ENCODE measurements around the gene ATP8B2.
A peak's percentile ranks its signal among the peaks of the same experiment; 100 is the strongest.
"Not testable (repeated sequence)": the region's sequence is repeated elsewhere in the genome, so short reads cannot be mapped to it uniquely, and the experiment has no call there.

ATP8B2 gene

DNA sequence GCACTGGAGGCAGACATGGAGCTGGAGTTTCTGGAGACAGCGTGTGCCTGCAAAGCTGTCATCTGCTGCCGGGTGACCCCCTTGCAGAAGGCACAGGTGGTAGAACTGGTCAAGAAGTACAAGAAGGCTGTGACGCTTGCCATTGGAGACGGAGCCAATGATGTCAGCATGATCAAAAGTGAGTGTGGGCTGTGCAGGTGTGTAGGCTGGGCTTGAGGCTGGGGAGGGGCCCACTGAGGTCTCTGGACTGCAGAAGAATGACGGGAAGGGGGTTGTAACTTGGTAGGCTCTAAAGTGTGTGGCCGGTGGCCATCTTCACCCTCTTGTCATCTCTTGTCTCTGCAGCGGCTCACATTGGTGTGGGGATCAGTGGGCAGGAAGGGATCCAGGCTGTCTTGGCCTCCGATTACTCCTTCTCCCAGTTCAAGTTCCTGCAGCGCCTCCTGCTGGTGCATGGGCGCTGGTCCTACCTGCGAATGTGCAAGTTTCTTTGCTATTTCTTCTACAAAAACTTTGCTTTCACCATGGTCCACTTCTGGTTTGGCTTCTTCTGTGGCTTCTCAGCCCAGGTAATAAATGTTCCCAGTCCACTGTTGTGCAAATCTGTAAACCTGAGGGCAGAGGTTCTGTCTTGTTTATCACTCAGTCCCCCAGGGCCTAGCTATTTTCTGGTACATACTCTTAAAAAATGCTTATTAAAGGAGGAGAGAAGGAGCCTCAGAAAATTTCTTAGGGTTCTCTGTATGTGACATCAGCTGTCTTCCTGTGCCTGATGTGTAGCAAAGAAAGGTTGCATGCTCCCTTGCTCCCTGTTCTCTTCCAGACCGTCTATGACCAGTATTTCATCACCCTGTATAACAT, 19.9 kb downstream of the ATP8B2 start:
- DNase-seq (ENCODE audit: low read depth in 2 of 2): no peak

GRCh38 chr1:154346276-154346917, 21.1 kb downstream of the ATP8B2 start:
- no peak for DNase-seq (ENCODE audit: low read depth in 2 of 2)

DNA sequence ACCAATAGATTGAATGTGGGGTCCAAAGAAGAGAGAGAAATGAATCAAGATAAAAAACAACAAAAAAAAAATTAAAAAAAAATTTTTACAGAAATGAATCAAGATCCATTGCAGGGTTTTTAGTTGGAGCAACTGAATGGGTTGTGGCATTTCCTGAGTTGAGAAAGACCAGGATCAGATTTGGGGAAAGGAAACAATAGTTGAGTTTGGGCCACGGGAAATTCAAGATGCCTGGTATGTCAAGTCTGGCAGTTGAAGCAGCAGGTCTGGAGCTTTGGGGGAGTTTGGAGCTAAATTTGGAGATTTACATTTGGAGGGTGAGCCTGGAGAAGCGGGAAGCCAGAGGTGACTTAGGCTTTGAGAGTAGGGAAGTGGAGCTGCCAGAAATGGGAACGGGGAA, 22.6 kb downstream of the ATP8B2 start:
- DNase-seq (ENCODE audit: low read depth in 2 of 2): no peak

DNA sequence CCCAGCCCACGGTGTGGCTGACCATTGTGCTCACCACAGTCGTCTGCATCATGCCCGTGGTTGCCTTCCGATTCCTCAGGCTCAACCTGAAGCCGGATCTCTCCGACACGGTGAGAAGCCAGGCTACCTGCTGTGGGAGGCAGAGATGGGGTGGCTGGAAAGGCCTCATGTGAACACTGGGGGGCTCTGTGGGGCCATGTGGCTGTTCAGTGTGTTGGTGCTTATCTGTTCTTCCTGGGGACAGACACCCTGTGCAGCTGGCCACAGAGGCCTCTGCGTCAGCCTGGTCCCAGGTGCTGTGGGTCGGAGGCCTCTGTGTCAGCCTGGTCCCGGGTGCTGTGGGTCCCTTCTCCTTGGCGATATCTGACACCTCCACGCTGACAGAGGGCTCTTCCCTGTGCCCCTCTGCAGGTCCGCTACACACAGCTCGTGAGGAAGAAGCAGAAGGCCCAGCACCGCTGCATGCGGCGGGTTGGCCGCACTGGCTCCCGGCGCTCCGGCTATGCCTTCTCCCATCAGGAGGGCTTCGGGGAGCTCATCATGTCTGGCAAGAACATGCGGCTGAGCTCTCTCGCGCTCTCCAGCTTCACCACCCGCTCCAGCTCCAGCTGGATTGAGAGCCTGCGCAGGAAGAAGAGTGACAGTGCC, 23.2 kb downstream of the ATP8B2 start:
- DNase-seq (ENCODE audit: low read depth in 2 of 2): no peak

DNA sequence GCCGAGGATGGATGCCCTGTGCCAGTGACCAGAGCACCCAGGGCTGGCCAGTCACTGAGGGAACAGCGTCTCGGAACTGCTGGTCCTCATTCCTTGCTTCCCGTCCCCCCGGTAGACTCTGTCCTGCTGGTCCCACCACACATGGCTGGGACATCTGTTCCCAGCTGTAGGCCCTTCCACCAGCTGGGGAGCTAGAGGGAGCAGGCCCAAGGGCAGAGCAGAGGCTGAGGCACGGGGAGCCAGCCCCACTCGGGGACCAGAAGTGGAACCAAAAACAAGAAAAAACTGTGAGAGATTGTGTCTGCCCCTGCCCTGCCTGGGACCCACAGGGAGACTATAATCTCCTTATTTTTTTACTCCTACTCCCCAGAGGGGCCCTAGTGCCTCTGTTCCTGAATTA, 23.8 kb downstream of the ATP8B2 start:
- no peak for DNase-seq (ENCODE audit: low read depth in 2 of 2)

- no peak for DNase-seq (ENCODE audit: low read depth in 2 of 2)
Measured at GRCh38 chr1:154350383-154350782, 25.1 kb downstream of the ATP8B2 start.

- no peak for DNase-seq (ENCODE audit: low read depth in 2 of 2)
Measured at GRCh38 chr1:154351363-154352068, 26.2 kb downstream of the ATP8B2 start.

DNA sequence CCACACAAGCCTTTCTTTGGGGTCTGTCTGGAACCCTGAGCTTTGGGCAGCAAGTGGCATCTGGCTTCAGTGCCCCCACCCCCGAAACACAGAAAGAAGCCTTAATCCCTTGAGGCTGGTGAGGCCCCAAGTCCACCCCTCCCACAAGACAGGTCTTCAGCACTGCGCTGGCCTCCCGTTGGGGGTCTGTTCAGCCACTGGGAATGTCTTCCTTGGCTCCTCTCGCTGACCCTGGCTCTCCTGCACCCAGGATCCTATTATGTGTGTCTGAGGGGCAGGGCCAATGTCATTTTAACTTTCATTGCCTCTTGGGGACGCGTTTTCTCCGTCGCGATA, 26.9 kb downstream of the ATP8B2 start:
- no peak for DNase-seq (ENCODE audit: low read depth in 2 of 2)

DNA sequence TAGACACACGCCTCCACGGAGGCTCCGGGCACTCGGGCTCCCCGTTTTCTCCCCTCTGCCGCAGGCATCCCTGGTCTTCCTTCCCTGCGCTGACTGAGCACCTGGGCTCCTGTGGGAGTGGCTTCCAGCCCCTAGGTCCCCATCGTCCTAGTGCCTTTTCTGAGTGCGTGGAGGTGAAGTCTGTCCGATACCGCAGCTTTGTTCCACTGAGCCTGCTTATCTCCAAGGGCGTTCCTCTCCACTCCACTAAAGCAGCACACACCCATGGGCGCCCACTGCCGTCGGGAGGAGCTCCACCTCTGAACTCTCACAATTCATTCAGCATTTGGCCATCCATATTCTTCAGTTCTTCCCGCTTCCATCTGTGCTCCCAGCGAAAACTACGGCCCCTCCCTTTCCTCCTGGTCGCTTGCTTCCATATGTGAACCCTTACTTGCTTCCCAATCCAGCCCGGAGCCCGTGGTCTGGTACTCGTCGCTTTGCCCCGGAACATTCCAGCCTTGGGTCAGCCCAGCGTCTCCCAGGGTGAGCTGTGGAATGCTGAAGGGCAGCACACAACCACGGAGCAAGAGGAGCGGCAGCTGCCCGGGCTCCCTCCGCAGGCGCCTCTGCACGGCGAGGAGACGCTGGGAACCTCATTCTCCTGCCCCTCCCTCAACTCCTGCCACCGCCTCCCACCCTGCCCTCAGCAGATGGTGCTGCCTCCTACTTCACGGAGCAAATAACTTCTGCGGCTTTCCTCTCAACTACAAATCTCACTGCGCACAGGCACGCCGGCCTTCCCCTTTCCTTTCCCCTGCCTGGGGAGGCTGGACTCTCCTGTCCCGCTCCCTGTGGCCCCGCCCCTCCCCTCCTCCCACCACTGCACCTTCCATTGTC, 27.5 kb downstream of the ATP8B2 start:
- peak in 1 of 2 donors; percentile 34 for DNase-seq (ENCODE audit: low read depth in 2 of 2)

- DNase-seq (ENCODE audit: low read depth in 2 of 2): no peak
Measured at GRCh38 chr1:154353460-154353904, 28.2 kb downstream of the ATP8B2 start.

DNA sequence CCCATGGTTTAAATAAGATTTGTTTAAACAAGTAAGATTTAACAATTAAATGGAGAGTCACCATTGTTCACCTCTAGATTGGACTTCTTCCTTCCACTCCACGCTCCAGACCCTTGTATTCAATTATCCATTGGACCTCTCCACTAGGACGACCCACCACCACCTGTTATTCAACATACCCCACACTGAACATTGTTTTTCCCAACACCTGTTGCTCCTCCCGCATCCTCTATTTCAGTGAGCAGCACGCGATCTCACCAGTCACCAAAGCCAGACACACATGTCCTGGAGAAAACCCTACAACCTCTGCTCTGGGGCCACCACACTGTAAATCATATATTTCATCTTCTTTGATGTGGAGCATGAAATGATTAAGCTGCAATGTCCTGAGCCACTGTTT, 28.6 kb downstream of the ATP8B2 start:
- DNase-seq (ENCODE audit: low read depth in 2 of 2): no peak

DNA sequence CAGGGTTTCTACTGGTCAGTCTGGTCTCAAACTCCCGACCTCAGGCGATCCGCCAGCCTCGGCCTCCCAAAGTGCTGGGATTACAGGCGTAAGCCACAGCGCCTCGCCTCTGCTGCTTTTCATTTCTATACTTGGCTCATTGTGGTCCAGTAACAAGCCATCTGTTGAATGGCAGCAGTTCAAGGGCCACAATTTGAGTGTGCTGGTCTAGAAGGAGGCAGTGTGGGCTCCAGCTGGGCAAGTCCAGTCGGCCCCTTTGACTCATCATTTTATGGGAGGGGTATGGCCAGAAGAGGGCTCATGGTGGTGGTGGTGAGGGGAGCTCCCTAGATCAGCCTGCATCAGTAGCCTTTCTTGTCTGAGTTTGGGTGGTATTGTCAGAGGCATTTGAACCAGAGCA, 33.2 kb downstream of the ATP8B2 start:
- DNase-seq (ENCODE audit: low read depth in 2 of 2): no peak

DNA sequence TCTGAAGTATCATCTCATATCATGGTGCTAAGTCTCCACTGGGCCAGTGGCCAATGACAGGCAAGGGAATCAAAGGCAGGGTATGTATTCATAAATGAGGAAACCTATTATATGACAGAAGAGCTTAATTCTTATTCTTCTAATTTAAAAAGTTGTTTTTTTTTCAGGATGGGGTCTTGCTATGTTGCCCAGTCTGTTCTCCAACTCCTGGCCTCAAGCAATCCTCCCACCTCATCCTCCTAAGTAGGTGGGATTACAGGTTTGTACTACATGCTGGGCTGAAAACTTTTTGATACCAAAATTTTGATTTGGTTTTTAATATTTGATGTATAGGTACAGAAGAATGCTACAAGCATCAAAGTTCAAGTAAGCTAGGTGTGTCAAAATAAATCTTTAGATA, 35.0 kb downstream of the ATP8B2 start:
- no peak for DNase-seq (ENCODE audit: low read depth in 2 of 2)

DNA sequence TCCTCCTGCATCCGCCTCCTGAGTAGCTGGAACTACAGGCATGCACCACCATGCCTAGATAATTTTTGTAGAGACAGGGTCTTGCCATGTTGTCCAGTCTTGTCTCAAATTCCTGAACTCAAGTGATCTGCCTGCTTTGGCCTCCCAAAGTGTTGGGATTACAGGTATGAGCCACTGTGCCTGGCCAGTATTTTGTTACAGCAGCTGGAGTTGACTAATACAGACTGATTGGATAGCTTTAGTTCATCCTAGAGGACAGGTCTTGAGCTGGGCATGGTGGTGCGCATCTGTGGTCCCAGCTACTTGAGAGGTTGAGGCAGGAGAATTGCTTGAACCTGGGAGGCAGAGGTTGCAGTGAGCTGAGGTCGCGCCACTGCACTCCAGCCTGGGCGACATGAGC, 35.6 kb downstream of the ATP8B2 start:
- DNase-seq (ENCODE audit: low read depth in 2 of 2): not testable (repeated sequence)

DNA sequence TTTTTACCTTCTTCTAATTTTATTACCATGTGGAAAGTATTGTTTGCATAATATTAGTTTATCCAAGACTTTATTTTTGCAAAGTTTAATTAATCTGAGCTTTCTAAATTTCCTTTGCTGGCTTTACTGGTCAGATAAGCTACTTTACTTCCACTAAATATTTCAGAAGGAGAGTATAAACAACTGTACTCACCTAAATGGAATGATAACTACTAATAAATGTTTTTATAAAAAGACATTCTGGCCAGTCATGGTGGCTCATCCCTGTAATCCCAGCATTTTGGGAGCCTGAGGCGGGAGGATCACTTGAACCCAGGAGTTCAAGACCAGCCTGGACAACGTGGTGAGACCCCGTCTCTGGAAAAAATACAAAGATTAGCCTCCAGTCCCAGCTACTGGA, 36.0 kb downstream of the ATP8B2 start:
- DNase-seq (ENCODE audit: low read depth in 2 of 2): no peak

- no peak for DNase-seq (ENCODE audit: low read depth in 2 of 2)
Measured at GRCh38 chr1:154371436-154371835, 46.1 kb downstream of the ATP8B2 start.

DNA sequence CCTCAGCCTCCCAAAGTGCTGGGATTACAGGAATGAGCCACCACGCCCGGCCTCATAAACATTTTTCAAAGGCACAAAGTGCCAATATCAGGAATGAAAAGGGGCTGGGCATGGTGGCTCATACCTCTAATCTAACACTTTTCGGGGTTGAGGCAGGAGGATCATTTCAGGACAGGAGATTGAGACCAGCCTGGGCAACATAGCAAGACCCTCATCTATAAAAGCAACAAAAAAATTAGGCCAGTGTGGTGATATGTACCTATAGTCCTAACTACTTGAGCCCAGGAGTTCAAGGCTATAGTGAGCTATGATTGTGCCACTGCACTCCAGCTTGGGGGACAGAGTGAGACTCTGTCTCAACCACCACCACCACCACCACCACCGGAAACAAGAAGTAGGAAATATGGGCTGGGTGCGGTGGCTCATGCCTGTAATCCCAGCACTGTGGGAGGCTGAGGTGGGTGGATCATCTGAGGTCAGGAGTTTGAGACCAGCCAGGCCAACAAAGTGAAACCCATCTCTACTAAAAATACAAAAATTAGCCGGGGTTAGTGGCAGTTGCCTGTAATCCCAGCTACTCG, 48.5 kb downstream of the ATP8B2 start:
- peak in 1 of 2 donors; percentile 22 for DNase-seq (ENCODE audit: low read depth in 2 of 2)

GRCh38 chr1:154379301-154379700, 54.0 kb downstream of the ATP8B2 start:
- no peak for DNase-seq (ENCODE audit: low read depth in 2 of 2)

GRCh38 chr1:154384650-154385489, 59.5 kb downstream of the ATP8B2 start:
- DNase-seq (ENCODE audit: low read depth in 2 of 2): no peak
